Stimulated activated CD8-positive, alpha-beta memory T cell treated with anti-CD3 and anti-CD28 coated beads, Interleukin-12 subunit alpha, Interleukin-12 subunit beta, amount 100 ng/mL, for 1 hour (primary cell): ENCODE data around the gene SGIP1.
"Not testable (repeated sequence)": the region's sequence is repeated elsewhere in the genome, so short reads cannot be mapped to it uniquely, and the experiment has no call there.

Experiments used
- DNase-seq: peaks from one replicate; pipeline ENCODE4 v3.0.0-alpha.2; 2020; ENCODE audit warnings: low read depth

The SGIP1 gene

DNA sequence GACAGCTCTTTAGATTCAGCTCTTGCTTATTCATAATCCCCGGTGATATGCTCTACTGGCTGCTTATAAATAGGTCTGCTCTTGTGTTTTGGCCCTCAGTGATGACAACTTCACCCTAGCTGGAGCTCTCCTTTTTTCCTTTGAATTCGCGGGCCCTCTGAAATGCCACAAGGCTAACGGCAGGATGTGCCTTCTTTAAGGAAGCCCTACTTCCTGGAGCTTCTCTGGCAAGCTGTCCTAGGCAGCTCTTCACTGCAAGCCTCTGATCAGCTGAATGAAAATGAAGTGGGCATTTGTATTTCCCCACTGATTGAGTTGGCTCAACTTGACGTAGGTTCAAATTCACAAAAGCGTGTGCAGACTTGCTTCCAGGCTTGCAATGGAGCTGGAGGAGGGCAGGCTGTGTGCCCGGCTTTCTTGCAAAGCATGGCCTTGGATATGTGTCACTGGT is 22.2 kb downstream of the SGIP1 start:
- DNase-seq, result no peak

DNA sequence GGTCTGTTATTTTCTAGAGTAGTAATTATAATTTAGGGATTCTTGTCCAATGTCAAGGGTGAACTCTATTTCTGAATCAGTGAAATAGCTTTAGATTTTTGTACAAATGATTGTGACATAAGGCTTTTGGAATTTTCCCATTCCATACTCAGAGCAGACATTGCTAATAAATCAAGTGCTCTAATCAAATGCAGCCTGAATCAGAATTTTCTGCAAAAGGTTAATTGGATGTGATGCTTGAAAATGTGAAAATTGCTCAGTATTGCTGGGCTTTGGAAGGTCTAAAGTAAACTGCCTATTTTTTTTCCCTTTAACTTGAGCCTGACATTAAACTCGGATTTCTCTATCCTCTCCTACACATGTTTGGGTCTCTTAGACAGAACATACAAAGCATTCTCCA is 23.2 kb downstream of the SGIP1 start:
- DNase-seq, result no peak

DNA sequence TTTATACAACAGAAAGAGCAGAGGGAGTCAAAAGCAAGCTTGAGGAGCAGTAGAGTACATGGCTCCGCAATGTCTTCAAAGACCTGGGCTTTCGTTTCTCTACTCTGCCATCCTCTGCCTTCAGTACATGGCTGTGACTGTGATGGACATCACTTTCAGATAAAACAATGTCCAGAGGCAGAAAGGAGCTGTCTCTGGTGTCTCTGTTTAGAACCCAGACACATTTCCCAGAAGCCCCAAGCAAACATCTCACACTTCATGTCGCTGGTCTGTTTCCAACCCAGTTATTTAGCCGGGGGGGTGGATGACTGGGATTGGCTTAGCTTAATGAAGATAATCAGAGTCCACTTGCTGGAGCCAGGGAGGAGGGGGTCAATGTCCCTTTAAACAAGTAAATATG is 25.6 kb downstream of the SGIP1 start:
- DNase-seq, result no peak

DNA sequence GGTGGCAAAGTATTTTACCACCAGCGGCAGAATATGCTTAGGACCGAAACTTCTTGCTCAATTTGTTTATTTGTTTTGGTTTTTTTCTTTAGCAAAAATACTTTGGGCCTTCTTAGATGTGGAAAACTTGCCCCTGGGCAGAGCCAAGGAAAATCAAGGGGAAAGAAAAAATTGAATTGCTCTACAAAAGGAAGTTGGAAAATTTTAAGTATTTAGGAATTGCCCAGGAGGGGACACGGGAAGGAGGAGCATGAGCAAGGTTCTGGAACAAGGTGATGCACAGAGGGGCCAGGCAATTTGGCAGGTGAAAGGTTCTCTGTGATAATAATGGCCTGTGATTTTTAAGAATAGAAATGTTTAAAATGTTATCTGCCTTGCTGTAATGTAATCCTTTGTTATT is 28.6 kb downstream of the SGIP1 start:
- DNase-seq, result no peak

DNA sequence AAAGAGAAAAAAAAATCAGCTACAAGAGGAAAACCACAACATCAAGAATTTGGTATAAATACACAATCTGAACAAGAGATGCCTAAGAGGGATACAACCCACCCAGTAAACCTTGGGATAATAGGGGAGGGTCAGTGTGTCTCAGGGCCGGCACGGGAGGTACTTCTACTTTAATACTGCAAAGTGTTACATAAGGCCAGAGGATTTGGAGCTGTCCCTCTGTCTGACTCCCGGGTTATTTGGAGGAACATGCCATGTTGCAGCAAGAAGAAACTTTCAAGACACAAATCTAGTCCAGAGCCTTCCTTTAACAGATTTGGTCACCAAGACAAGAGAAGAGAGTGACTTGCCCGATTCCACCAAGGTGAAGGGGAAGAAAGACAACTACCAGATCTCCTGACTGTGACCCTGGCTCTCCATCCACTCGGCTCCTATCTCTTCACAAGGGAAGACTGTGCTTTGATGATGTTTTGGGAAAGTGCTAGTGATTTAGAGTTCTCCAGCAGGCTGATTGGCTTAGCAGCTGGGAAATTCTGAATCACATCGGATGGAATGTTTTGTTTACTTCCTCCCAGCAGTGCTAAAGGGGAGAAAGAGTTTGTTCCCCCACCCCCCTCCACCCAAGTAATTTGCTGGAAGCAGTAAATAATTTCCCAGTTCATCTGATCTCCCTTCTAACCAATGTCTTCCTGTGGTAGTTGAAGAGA is 29.3 kb downstream of the SGIP1 start:
- no peak for DNase-seq

DNA sequence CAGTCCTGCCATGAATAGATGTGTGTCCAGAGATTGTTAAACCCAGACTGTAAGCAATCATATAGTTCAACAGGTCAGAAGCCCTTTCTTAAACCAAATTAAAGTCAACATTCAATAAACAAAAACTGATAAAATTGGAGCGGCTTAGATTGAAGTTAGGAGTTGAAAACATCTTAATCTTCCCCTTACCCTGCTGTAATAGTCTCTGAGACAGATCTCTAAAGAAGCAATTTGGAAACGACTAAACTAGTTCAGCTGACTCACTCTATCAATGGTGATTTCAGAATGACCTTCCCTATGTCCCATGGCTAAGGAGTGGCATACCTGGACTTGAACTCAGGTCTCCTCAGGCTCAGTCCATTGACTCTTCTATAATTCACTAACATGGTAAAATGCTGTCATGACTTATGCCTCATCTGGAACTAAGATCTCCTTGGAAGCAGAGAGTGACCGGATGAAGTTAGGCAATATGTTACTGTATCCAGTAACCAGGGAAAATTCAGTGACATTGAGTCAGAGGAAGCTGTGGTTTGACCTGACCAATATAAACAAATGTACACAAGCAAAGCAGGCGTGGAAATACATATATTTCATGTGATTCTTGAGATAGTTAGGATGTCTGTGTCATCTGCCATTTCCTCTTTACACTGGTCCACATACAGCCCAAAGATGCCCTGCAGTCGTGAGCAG is 30.1 kb downstream of the SGIP1 start:
- DNase-seq, result no peak

DNA sequence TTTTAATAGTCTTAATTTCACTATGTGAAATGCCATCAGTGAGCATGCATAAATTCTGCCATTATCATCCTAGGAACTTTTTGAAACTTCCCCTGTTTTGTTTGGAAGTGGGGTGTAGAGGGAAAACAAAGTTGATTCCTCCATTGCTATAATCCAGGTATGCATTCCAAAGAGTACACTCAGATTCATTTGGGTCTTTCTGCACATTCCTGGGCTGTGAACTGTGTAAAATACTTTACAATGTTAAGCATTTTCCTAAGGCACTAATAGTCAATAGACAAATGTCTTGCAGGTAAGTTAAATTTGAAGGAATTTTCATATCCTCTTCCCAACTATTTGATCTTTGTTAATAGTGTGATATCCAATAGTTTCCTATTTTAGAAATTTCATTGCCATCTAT is 36.2 kb downstream of the SGIP1 start:
- no peak for DNase-seq

DNA sequence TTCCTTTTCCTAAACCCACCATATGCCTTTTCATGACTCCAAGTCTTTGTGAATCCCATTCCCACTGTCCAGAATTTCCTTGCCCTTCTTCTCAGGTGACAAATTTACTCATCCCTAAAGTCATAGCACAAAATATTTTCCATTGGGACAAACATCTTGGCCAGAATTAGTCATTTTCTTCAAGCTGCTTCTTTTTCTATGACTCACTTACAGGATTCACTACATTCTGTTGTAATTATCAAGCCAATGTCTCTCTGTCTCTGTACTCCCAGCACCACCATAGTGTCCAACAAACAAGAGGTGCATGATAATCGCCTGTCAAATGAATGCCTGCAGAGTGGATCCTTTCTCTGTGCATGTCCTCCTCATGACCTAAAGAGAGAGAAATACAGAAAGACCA is 37.8 kb downstream of the SGIP1 start:
- no peak for DNase-seq

DNA sequence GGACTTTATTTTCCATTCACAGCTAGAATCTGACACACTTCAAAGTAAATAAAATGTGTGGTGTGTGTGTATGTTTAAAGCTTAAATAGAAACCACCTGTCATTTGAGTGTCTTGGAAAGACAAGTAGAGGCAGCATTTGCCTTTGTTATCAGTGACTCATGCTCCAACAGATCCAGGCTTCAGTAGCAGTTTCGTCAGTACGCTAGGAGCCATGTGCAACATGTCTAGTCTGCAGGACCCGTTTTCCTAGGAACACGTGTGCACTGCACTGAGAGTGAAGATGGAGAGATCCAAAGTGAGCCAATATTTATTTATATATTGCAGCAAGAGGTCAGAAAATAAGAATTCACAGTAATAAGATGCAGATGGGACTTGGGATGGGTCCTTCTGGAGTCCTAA is 41.8 kb downstream of the SGIP1 start:
- DNase-seq, result no peak

DNA sequence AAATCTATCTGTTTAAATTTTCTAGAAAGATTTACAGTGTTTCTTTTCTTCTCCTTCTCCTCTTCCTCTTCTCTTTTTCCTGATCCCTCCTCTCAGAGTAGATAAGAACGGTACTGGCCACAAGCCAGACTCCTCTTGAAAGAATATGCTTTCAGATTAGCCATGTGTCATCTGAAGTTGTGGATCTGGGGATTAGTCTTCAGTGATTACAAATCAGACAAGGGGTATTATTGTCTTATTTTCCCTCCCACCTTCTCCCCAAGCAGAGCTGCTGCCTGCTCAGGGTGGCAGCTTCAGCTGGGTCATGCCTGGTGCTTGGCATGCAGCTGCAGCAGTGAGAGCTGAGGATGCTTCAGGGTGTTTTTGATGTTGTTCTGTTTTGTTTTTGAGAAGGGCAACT is 42.7 kb downstream of the SGIP1 start:
- DNase-seq, result no peak

DNA sequence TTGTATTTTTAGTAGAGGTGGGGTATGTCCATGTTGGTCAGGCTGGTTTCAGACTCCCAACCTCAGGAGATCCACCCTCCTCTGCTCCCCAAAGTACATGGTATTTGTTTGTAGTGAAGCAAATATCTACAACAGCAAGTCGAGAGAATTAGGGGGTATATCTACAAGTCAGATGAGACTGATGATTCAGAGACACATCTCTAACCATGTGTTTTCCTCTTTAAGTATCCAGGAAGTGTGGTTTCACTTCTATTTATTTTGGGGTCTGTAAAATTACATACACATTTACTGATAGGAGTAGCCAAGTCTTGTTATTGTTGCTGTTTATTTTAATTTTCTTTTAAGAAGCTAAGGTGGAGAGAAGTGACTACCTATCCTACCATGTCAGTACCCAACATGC is 44.9 kb downstream of the SGIP1 start:
- no peak for DNase-seq

DNA sequence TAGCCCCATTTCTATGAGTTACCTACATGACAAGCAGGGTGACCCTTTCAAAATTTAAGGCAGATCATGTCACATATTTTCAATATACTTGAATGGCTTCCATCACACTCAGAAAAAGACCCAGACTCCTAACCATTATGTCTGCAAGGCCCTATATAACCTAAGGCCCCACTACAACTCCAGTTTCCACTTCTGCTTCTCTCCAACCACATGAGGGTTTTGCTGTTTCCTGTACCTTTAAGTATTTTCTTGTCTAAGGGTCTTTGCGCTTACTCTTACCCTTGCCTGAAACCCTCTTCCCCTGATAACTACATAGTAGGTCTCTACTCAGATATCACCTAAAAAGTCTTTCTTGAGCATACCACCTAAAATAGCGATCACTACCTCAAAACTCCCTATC is 46.1 kb downstream of the SGIP1 start:
- no peak for DNase-seq

DNA sequence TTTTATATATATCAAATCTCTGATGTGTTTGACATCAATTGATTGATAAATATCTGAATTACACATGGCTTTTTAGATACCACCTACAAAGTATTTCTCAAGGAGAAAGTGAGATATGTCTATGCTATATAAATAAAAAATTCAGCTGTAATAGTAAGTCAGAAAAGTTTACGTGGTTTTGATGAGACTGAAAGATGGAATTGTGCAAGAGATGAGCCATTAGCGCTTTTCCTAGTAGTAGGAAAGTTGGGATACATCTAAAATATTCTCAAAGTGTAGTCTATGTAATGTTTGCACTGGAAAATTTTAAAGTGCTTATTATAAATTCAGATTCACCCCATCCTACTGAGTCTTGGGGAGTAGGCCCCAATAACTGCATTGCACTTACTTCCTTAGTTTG is 49.1 kb downstream of the SGIP1 start:
- DNase-seq, result no peak

DNA sequence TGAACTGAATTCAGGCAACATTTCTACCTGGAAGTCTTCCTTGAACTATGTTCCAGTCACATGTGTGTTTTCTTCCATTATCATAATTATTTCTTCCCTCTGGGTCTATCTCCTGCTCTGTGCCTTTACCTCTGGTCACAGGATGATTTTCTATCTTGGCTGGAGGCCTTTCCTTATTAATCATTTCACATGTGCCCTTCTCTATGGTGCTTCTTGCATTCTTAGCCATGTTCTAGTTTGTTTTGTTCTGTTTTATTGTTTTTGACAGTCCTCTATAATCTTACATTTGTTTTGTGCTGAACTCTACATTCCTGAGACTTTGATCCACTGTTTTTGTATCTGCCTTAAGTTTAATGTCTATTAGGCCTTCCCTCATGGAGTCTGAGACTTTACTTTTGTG is 51.0 kb downstream of the SGIP1 start:
- DNase-seq, result no peak

DNA sequence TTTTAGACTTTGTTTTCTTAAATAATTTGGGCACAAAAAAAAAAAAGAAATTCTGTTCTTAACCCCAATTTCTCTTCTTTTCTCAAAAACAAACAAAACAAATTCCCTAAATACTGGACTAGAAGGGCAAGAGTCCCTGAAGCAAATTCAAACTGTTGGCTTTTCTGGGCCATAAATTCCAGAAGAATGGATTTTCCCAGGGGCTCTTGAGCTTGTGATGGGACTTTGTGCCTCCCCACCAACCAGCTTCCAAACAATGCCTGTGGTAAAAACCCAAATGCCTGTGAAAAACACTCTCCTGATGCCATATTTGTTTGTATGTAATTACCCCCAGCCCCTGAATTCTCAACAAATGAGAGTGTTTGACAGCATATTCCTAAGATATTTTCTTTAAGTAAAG is 55.4 kb downstream of the SGIP1 start:
- no peak for DNase-seq

DNA sequence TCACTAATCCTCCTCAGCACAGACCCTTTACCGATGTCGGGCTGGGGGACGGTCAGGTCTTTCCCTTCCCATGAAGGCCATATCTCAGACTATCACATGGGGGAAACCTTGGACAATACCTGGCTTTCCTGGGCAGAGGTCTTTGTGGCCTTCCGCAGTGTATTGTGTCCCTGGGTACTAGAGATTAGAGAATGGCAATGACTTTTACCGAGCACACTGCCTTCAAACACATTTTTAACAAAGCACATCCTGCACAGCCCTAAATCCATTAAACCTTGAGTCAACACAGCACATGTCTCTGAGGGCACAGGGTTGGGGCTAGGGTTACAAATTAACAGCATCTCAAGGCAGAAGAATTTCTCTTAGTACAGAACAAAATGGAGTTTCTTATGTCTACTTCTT is 58.2 kb downstream of the SGIP1 start:
- DNase-seq, result not testable (repeated sequence)

DNA sequence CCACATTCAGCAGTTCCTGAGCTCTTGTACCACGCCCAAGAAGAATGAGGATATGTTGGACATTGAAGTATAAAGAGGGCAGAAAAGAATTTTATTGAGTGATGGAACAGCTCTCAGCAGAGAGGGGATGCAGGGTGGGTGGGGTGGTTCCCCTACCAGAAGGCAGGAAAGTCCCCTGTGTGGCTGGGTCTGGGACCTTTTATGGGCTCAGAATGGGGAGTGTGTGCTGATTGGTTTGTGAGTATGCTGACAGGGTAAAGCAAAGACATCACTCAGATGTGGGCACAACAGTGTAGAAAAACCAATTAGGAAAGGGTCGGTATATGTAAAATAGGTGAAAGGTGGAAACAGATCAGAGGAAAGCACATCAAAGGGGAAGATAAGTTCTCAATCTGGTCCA is 62.2 kb downstream of the SGIP1 start:
- no peak for DNase-seq

DNA sequence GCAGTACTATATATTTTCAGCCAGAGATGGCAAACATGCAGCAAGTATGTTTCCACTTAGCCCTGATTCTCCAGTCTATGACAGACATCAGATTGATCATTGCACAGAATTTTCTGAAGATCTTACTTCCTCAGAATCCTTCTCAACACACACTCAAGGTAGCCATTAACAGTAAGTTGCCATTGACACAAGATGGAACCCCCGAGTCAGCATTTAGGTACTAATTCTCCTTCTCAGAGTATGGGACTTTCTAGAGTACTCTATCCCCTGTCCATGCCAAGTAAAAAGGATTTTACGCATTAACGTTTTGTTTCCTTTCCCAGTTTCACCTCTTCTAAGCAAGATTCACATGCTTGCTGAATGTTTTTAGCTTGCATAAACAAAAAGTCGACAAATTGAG is 63.5 kb downstream of the SGIP1 start:
- no peak for DNase-seq

DNA sequence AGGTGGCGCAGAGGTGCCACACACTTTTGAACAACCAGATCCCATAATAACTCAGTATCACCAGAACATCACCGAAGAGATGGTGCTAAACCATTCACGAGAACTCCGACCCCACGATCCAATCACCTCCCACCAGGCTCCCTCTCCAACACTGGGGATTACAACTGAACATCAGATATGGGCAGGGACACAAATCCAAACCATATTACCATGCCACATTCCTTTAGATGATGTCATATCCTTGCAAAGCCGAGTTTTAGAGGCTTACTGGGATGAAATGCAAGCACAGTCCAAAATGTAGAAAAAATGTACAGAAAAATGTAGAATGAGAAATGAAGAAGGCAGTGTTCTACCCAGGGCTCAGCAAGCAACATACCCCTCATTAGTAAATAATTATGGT is 64.7 kb downstream of the SGIP1 start:
- DNase-seq, result no peak

DNA sequence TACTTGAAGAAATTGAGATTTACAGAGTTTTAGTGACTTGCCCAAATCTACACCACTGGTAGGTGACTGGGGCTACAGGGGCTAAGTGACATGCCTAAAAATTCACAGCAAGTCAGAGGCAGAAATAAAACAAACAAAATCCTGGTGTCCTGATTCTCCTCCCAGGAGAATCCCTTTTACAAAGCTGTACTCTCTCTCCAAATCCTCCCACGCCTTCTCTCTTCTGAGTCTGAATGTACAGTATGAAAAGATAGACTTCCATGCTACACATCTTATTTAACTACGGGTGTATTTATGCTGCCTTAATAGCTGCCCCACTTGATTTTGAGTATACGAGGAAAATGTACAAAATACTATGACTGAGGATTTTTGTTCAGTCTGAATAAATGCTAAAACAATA is 65.4 kb downstream of the SGIP1 start:
- no peak for DNase-seq

DNA sequence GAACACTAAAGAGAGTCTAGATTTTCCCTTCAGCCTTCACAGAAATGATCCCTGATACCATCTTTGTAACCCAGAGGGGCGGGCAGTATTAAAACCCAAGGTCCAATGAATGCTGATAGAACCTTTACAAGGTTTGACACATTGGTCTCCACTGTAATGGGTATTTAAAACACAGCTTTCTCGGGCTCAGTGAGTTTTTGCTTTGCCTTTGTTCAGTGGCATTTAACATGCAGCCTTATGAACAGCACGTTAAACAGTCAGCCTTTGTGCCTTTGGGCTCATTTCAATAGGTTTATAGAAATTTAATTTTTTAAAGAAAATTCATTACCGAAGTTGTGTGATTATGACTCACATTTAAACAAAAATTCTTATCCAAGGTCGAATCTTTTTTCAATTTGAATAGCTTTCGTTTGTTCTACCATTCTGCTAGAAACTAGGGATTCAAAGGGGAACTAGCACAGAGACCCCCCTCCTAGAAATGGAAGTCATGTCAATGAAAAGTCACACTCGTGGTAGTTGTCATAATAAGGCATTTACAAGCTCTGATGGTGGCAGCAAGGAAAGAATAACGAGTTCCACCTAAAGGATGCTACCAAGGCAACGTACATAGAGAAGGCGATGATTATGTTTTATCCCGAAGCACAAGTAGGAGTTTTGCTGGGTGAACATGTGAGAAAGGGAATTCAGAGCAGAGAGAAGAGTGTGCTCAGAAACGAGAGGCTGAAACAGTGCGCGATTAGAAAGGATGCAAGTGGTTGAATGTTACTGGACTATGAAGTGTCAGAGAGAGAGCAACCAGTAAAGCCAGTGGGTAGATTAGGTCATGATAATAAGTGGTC is 66.2 kb downstream of the SGIP1 start:
- DNase-seq, result no peak

DNA sequence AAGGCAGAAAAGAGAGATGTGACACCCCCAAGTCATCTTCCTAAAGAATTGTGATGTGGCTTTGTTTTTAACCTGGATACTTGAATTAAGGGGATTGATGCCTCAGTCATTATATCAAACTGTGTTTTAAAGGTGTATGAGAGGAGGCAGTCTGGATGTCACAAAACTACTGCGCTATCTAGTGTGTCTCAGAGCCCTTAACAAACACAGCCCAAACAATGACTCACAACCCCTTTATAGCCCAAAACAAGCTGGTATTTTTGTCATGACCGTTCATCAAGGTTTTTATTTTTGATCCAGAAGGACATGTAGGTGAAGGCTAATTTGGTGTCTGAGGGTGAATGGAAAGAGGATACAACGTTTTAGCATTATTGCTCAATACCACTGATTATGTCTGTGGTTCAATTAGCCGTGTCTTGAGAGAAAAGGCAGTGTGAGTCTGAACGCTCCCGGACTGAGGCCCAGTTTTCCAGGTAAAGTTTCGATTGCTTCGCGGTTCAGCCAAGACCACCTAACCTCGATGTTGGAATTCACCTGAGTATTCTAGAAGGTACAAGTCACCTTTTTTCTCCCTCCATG is 71.6 kb downstream of the SGIP1 start:
- DNase-seq, result no peak
